Activated CD8-positive, alpha-beta memory T cell treated with anti-CD3 and anti-CD28 coated beads for 48 hours (primary cell): ENCODE results near the gene MTO1.
"Not testable (repeated sequence)": the region's sequence is repeated elsewhere in the genome, so short reads cannot be mapped to it uniquely, and the experiment has no call there.

Source experiments
- DNase-seq, 3 experiments: peaks; one replicate each; pipeline ENCODE4 v3.0.0-alpha.2; 2020; ENCODE audit warnings: low read depth in 2 of 3, low spot score in 2 of 3

Gene MTO1

DNA sequence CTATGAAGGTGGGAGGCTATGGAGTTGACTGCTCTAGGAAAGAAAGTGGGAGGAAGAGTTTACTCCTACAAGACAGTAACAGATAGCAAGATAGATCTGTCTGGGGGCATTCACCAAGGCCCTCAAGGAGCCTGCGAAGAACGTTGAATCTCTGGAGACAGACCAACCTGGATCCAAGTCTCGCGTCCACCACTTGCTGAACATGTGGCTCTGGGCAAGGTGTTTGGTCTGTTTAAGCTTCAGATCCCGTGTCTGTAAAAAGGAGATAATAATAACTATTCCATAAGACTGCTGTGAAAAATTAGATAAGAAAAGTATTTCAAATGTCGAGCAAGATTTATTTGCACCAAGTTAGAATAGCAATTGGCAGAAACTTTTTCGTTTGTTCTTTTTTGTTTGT is 67.4 kb downstream of the MTO1 start:
- DNase-seq: no peak

GRCh38 chr6:73532293-73532692 is 70.8 kb downstream of the MTO1 start:
- DNase-seq: no peak

GRCh38 chr6:73534628-73535027 is 73.1 kb downstream of the MTO1 start:
- no peak for DNase-seq

DNA sequence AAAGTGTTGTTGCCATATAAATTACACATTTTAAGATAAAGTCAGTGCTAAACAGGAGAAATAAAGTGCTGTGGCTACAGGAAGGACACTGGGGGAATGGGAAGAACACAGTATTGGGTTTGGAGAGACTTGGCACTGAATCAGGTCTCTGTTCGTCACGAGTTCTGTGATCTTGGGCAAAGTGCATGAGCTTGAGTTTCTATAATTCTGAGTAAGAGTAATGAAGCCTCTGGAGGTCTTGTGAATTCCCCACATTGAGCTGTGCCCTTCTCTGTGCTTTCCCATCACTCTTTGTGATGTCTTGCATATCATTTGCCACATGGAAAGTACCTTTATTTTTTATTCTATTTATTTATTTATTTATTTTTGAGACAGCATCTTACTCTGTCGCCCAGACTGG is 76.1 kb downstream of the MTO1 start:
- DNase-seq: no peak

DNA sequence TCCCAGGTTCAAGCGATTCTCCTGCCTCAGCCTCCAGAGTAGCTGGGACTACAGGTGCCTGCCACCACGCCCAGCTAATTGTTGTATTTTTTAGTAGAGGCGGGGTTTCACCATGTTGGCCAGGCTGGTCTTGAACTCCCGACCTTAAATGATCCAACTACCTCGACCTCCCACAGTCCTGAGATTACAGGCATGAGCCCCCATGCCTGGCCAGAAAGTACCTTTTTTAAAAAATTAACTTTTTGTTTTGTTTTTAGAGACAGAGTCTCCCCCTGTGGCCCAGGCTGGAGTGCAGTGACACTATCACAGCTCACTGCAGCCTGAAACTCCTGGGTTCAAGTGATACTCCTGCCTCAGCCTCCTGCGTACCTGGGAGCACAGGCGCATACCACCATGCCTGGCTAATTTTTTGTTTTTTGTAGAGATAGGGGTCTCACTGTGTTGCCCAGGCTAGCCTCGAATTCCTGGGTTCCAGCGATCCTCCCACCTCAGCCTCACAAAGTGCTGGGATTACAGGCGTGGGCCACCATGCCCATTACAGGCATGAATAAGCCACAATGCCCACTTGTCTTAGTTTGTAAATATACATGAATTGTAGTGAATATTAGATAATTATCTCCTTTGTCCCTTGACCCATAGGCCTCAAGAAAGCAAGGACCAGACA is 76.7 kb downstream of the MTO1 start:
- no peak for DNase-seq

DNA sequence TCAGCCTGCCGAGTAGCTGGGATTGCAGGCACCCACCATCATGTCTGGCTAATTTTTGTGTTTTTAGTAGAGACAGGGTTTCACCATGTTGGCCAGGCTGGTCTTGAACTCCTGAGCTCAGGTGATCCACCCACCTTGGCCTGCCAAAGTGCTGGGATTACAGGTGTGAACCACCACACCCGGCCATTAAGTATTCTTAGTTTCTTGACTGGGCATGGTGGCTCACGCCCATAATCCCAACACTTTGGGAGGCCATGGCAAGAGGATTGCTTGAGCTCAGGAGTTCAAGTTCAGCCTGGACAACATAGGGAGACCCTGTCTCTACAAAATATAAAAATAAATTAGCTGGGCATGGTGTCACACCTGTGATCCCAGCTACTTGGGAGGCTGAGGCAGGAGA is 80.9 kb downstream of the MTO1 start:
- not testable (repeated sequence) for DNase-seq

DNA sequence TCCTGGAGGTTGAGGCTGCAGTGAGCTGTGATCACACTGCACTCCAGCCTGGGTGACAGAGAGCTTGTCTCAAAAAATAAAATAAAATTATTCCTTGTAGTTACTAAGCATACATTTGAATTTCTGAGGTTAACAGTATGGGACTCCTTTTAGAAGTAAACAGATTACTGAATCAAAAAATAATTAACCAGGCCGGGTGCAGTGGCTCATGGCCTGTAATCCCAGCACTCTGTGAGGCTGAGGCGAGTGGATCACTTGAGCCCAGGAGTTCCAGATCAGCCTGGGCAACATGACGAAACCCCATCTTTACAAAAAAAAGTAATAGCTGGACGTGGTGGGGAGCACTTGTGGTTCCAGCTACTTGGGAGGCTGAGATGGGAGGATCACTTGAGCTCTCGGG is 81.4 kb downstream of the MTO1 start:
- DNase-seq: no peak

- no peak for DNase-seq
Observed at GRCh38 chr6:73547036-73547435, 85.5 kb downstream of the MTO1 start.

DNA sequence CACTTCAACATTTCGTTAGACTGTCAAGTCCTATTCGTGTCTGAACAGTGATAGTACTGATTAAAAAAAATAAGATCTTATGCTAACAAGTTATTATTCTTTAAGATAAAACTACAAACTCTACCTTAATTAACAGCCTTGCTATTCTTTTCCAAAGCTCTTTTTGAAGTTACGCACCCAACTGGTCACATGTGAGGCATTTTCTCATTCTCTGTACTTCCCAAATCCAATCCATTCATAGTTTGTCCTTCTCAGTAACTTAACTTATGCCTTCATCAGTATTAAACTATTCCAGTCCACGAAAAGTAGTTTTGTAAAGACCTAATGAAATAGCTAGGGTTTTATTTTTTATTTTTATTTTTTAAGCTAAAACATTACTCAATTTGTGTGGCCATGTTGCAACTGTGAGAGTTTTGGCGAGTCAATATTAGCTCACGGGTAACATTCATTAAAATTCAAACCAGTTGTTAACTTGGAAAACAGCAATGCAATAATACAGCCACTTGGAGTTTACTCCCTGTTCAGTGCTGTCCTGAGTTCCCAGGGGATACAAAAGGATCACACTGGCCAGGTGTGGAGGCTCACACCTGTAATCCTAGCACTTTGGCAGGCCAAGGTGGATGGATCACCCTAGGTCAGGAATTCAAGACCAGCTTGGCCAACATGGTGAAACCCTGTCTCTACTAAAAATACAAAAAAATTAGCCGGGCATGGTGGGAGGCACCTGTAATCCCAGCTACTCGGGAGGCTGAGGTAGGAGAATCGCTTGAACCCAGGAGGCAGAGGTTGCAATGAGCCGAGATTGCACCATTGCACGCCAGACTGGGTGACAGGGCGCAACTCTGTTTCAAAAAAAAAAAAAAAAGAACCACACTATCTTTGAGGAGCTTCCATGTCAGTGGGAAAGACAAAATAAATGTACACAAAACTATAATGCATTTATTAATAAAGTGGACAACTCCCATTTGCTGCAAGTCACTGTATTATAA is 87.2 kb downstream of the MTO1 start:
- DNase-seq: no peak

- DNase-seq: not testable (repeated sequence)
Observed at GRCh38 chr6:73551115-73551514, 89.6 kb downstream of the MTO1 start.

GRCh38 chr6:73555380-73555949 is 93.9 kb downstream of the MTO1 start:
- DNase-seq: not testable (repeated sequence)

DNA sequence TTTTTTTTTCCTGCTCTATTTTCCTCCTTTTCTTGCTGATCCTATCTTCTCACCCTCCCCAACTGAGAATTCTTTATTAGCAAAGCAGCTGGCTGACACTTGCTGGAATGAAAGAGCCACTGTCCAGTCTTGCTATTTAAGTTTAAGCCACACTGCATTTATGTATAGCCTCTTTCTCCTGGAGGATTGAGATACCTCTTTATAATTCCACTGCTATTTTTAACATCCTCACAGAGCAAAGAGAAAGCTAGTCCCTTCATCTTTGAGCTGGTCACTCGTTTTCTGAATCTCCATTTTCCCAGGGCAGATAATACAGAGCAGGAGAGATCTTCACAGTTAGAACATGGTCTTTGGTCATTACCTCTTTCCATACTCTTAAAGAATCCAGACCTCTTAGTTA is 95.3 kb downstream of the MTO1 start:
- no peak for DNase-seq
